Keratinocyte (primary cell): ENCODE results near the gene MYOZ3. TPM values are rescaled to one million over a fixed set of nuclear protein-coding genes. Genes with fewer than 3 reads are reported as not detected.

ENCODE experiments used
- DNase-seq: peaks from one replicate; pipeline ENCODE4 v3.0.0-alpha.2; 2011; ENCODE audit warnings: low read depth, missing footprints, low spot score
- FAIRE-seq: peaks from 2 replicates; lab custom pipeline; 2011; peaks lifted over from hg19 to GRCh38; lab: Jason Lieb, UNC
- H2AFZ ChIP-seq: 2 replicates; pipeline ENCODE4 v1.6.0; 2012; ENCODE audit warnings: low read length, control low read depth, inconsistent platforms; ENCODE audit not compliant: control insufficient read depth
- H3K27ac ChIP-seq: 2 replicates; pipeline ENCODE4 v1.5.1; 2011; ENCODE audit warnings: low read length; ENCODE audit not compliant: control insufficient read depth, insufficient read depth
- H3K27me3 ChIP-seq: 3 replicates; pipeline ENCODE4 v1.6.0; 2011; ENCODE audit warnings: low read length; ENCODE audit not compliant: control insufficient read depth, insufficient read depth; ENCODE audit errors: extremely low read depth
- H3K36me3 ChIP-seq, 2 experiments: 2 replicates in 1 of 2; 3 replicates in 1 of 2; pipeline ENCODE4 v1.5.1; 2011; ENCODE audit warnings: low read length in 2 of 2, mild to moderate bottlenecking in 1 of 2; ENCODE audit not compliant: control insufficient read depth in 2 of 2, insufficient read depth in 2 of 2; ENCODE audit errors: extremely low read depth in 1 of 2
- H3K4me1 ChIP-seq: 3 replicates; pipeline ENCODE4 v1.5.1; 2011; ENCODE audit warnings: low read length; ENCODE audit not compliant: control insufficient read depth, insufficient read depth; ENCODE audit errors: extremely low read depth
- H3K4me2 ChIP-seq: 3 replicates; pipeline ENCODE4 v1.6.0; 2011; ENCODE audit warnings: low read depth, low read length; ENCODE audit not compliant: control insufficient read depth, insufficient read depth; ENCODE audit errors: extremely low read depth
- H3K4me3 ChIP-seq, 3 experiments: fragments of 200-600 bp in 1 of 3; sonication (generic) in 1 of 3; 2 replicates in 2 of 3; 3 replicates in 1 of 3; pipeline ENCODE4 v1.5.1; 2011 to 2016; ENCODE audit warnings: low read length in 3 of 3, mild to moderate bottlenecking in 3 of 3, control low read depth in 2 of 3, inconsistent platforms in 1 of 3, low read depth in 1 of 3, mixed read lengths in 1 of 3, mixed run types in 1 of 3, moderate library complexity in 1 of 3; ENCODE audit not compliant: control insufficient read depth in 2 of 3, insufficient read depth in 2 of 3; ENCODE audit errors: extremely low read depth in 1 of 3
- H3K79me2 ChIP-seq: 2 replicates; pipeline ENCODE4 v1.6.0; 2012; ENCODE audit warnings: low read length; ENCODE audit not compliant: control insufficient read depth, insufficient read depth
- H3K9ac ChIP-seq: 3 replicates; pipeline ENCODE4 v1.6.0; 2011; ENCODE audit warnings: low read length; ENCODE audit not compliant: control insufficient read depth, insufficient read depth; ENCODE audit errors: extremely low read depth
- H3K9me1 ChIP-seq: 3 replicates; pipeline ENCODE4 v1.6.0; 2011; ENCODE audit warnings: low read length; ENCODE audit not compliant: control insufficient read depth, insufficient read depth; ENCODE audit errors: extremely low read depth
- H3K9me3 ChIP-seq: 2 replicates; pipeline ENCODE4 v1.5.1; 2012; ENCODE audit warnings: low read depth, low read length; ENCODE audit not compliant: control insufficient read depth
- H4K20me1 ChIP-seq: 3 replicates; pipeline ENCODE4 v1.6.0; 2011; ENCODE audit warnings: low read length; ENCODE audit not compliant: control insufficient read depth, insufficient read depth; ENCODE audit errors: extremely low read depth
- CTCF ChIP-seq, 3 experiments: IDR thresholded peaks in 1 of 3; conservative IDR thresholded peaks in 1 of 3; optimal IDR thresholded peaks in 1 of 3; 2 replicates in 2 of 3; 3 replicates in 1 of 3; pipeline versions ENCODE3 to v1.5.1; 2011; ENCODE audit warnings: low read length in 3 of 3, mild to moderate bottlenecking in 3 of 3, moderate library complexity in 2 of 3, control low read depth in 1 of 3, inconsistent platforms in 1 of 3; ENCODE audit not compliant: insufficient read depth in 2 of 3; ENCODE audit errors: extremely low read depth in 1 of 3
- EZH2 ChIP-seq: IDR thresholded peaks from one replicate; pipeline ENCODE4 v1.6.1; 2012; ENCODE audit warnings: inconsistent platforms, mild to moderate bottlenecking, low read length, moderate library complexity
- dilution Hi-C: fragments of 300-500 bp; cut with MboI; formaldehyde crosslinking; loops from one replicate; pipeline ENCODE4 v1.7.0; 2020; ENCODE audit warnings: low sequenced_read_pairs; ENCODE audit not compliant: extremely low pct_ligation_motif_present
- polyA plus RNA-seq, 5 experiments: library from polyadenylated mRNA; depleted of rRNA in 3 of 5; stranded (reverse) in 3 of 5; stranded (forward) in 1 of 5; unstranded in 1 of 5; fragments of >200 nt; gene quantifications; 1 replicate in 1 of 5; 2 replicates in 3 of 5; 3 replicates in 1 of 5; pipeline versions ENCODE4 v1.2.1 to v1.2.3, GENCODE V29; 2011 to 2012; ENCODE audit warnings: missing spikeins in 2 of 5, low read depth in 1 of 5, low replicate concordance in 1 of 5

The MYOZ3 gene
- polyA plus RNA-seq, 1 donor (not counting 4 experiments of a cell fraction or from before 2014, with no cell fraction given) = 0.03 TPM

GRCh38 chr5:150640311-150641005, 20.6 kb upstream of the MYOZ3 start, which contains the start of gene SYNPO:
SYNPO (plus strand) TSS chr5:150640660; CDS start chr5:150648276, 7,616 bp downstream.
- H2AFZ ChIP-seq = peak within 1 kb of the TSS; percentile 49
- H3K9me3 ChIP-seq = no peaks in the 10 kb centered on the region
- H3K27ac ChIP-seq = peak within 1 kb of the TSS; percentile 85
- H3K4me3 ChIP-seq = peak within 1 kb of the TSS; percentile 19 to 49 (median 48)
- dilution Hi-C loops = no loop called here
- peaks cover 94% of the 10 kb centered on the region for H3K4me1 ChIP-seq
- H4K20me1 ChIP-seq = no peaks in the 10 kb centered on the region
- H3K79me2 ChIP-seq = no peaks in the 10 kb centered on the region
- peak; percentile 76 for DNase-seq
- TF ChIP-seq CTCF (optimal IDR thresholded peaks at IDR 0.05 in 1 of 3, IDR thresholded peaks at IDR 0.05 in 1 of 3, conservative IDR thresholded peaks at IDR 0.05 in 1 of 3; ENCODE audit: extremely low read depth in 1 of 3, insufficient read depth in 2 of 3, low read length in 3 of 3) (peak in 1 of 3 experiments; percentile 7), EZH2 (no peak)
- FAIRE-seq = peak; percentile 83
- H3K36me3 ChIP-seq = no peaks in the 10 kb centered on the region
- H3K9ac ChIP-seq = peak within 1 kb of the TSS; percentile 69
- H3K27me3 ChIP-seq = no peaks in the 10 kb centered on the region
- peak within 1 kb of the TSS; percentile 70 for H3K4me2 ChIP-seq
- H3K9me1 ChIP-seq = no peaks in the 10 kb centered on the region

- Histone ChIP-seq H3K4me3 (peak overlapping the region; percentile 19 to 49 (median 48)), H3K27me3 (no peaks in the 10 kb centered on the region), H3K27ac (peak overlapping the region; percentile 85), H3K9ac (peak overlapping the region; percentile 69), H2AFZ (peak overlapping the region; percentile 3), H3K4me1 (peaks cover 88% of the 10 kb centered on the region), H3K36me3 (no peaks in the 10 kb centered on the region), H3K9me3 (no peaks in the 10 kb centered on the region), H3K9me1 (no peaks in the 10 kb centered on the region), H3K79me2 (no peaks in the 10 kb centered on the region), H4K20me1 (no peaks in the 10 kb centered on the region), H3K4me2 (peak overlapping the region; percentile 70)
- TF ChIP-seq CTCF (optimal IDR thresholded peaks at IDR 0.05 in 1 of 3, IDR thresholded peaks at IDR 0.05 in 1 of 3, conservative IDR thresholded peaks at IDR 0.05 in 1 of 3; ENCODE audit: extremely low read depth in 1 of 3, insufficient read depth in 2 of 3, low read length in 3 of 3) (no peak), EZH2 (no peak)
- FAIRE-seq (no peak), DNase-seq (no peak)
- dilution Hi-C loops = no loop called here
Observed at GRCh38 chr5:150641006-150641570, 20.0 kb upstream of the MYOZ3 start.
